Spleen (tissue), 11 donors: Measurements from ENCODE around the gene SPC24. TPM values are rescaled to one million over a fixed set of nuclear protein-coding genes. Genes with fewer than 3 reads are reported as not detected.
"Not testable (repeated sequence)": the region's sequence is repeated elsewhere in the genome, so short reads cannot be mapped to it uniquely, and the experiment has no call there.

Experiments used
- DNase-seq: peaks from one replicate; pipeline ENCODE4 v3.0.0-alpha.2; 2020
- H3K27ac ChIP-seq, 8 donors: fragments of 200-600 bp; sonication (generic) in 7 of 8; 1 replicate in 4 of 8; 2 replicates in 4 of 8; pipeline versions ENCODE4 v1.5.0 to v1.8.0; 2016 to 2021; ENCODE audit warnings: inconsistent platforms in 4 of 8, mild to moderate bottlenecking in 4 of 8, moderate library complexity in 1 of 8
- H3K27me3 ChIP-seq, 7 donors: fragments of 200-600 bp; sonication (generic) in 6 of 7; replicated peaks in 1 of 7; 1 replicate in 4 of 7; 2 replicates in 3 of 7; pipeline versions ENCODE4 v1.5.0 to v1.8.0; 2016 to 2021; ENCODE audit warnings: inconsistent platforms in 3 of 7, mild to moderate bottlenecking in 1 of 7
- H3K36me3 ChIP-seq, 6 donors: fragments of 200-600 bp; sonication (generic) in 5 of 6; 1 replicate in 4 of 6; 2 replicates in 2 of 6; pipeline versions ENCODE4 v1.5.0 to v1.8.0; 2016 to 2021; ENCODE audit warnings: inconsistent platforms in 2 of 6
- H3K4me1 ChIP-seq, 6 donors: fragments of 200-600 bp; sonication (generic) in 5 of 6; 1 replicate in 3 of 6; 2 replicates in 3 of 6; pipeline versions ENCODE4 v1.5.0 to v1.8.0; 2016 to 2021; ENCODE audit warnings: inconsistent platforms in 3 of 6
- H3K4me3 ChIP-seq, 8 donors: fragments of 200-600 bp; sonication (generic) in 7 of 8; 1 replicate in 4 of 8; 2 replicates in 4 of 8; pipeline versions ENCODE4 v1.5.0 to v1.8.0; 2016 to 2021; ENCODE audit warnings: inconsistent platforms in 4 of 8, mild to moderate bottlenecking in 4 of 8, moderate library complexity in 2 of 8
- H3K9me3 ChIP-seq, 8 donors: fragments of 200-600 bp; sonication (generic) in 7 of 8; 1 replicate in 4 of 8; 2 replicates in 4 of 8; pipeline versions ENCODE4 v1.5.0 to v1.8.0; 2016 to 2021; ENCODE audit warnings: inconsistent platforms in 4 of 8
- POLR2A ChIP-seq, 3 donors: fragments of 450-650 bp; IDR thresholded peaks; one replicate each; pipeline ENCODE4 v1.5.1; 2017; ENCODE audit warnings: antibody characterized with exemption in 3 of 3, mild to moderate bottlenecking in 1 of 3
- POLR2AphosphoS5 ChIP-seq, 3 donors: sonication (generic); formaldehyde crosslinking; IDR thresholded peaks; one replicate each; pipeline ENCODE4 v1.5.1; 2017; ENCODE audit warnings: antibody characterized with exemption in 3 of 3
- WGBS, 5 donors: extraction: QIAGEN DNeasy Blood & Tissue Kit in 3 of 5; methylation state at CpG; one replicate each; pipeline versions ENCODE4 v1.1.5 to v1.1.7; 2013 to 2018; 5-methylcytosine and 5-hydroxymethylcytosine counted together
- intact Hi-C: fragments of 100-400 bp; cut with DNase I; formaldehyde crosslinking; loops from one replicate; pipeline ENCODE4 v1.15.0; 2023; ENCODE audit warnings: low total_unique reads
- polyA plus RNA-seq, 3 donors: library from polyadenylated mRNA; stranded (reverse); fragments of 200-250 nt; gene quantifications; one replicate each; pipeline ENCODE4 v1.2.1, GENCODE V29; 2013
- total RNA-seq, 7 donors: library from RNA; depleted of rRNA in 3 of 7; stranded (reverse); fragments of >200 nt in 3 of 7; fragmentation: NEBNext Ultra II Directional in 4 of 7; extraction: Animal tissue kit (Norgen Biotek cat#: 25700) in 4 of 7; gene quantifications; one replicate each; pipeline versions ENCODE4 v1.1.0 to v1.2.1, GENCODE V29; 2016 to 2021
- TF ChIP-seq, protein P1 (sequence below), 11 experiments: fragments of 200-600 bp in 7 of 11; fragments of 450-650 bp in 4 of 11; sonication (generic) in 4 of 11; IDR thresholded peaks in 8 of 11; conservative IDR thresholded peaks in 3 of 11; 1 replicate in 7 of 11; 2 replicates in 4 of 11; pipeline versions ENCODE4 v1.4.0 to v1.8.0; 2016 to 2021; ENCODE audit warnings: antibody characterized with exemption in 11 of 11, inconsistent platforms in 4 of 11, mild to moderate bottlenecking in 1 of 11
- donor health status: healthy with polysubstance abuse.
- donor health status: DM: no; HTN: no; CAD: no; lungs with moderate emphysema.
- donor health status: DM: no; HTN: no; CAD: no.
- donor health status: Bipolar disorder and iron deficiency.
- donor health status: healthy.
- donor health status: DM: no; HTN: no; CAD: no.
- donor health status: DM: yes; HTN: yes; CAD: no.

Gene SPC24
- total and polyA plus RNA-seq, 10 donors, result 1.7 to 9.7 (median 3.7) TPM

GRCh38 chr19:11123114-11123513, 32.5 kb downstream of the SPC24 start:
- no peaks in the 10 kb centered on the region for H3K9me3 ChIP-seq
- peaks cover 0 to 9% (median 6%) of the 10 kb centered on the region in 6 donors for H3K4me1 ChIP-seq
- TF ChIP-seq POLR2AphosphoS5 (IDR thresholded peaks at IDR 0.05) (no peak), POLR2A (IDR thresholded peaks at IDR 0.05) (no peak)
- TF ChIP-seq, protein P1, sequence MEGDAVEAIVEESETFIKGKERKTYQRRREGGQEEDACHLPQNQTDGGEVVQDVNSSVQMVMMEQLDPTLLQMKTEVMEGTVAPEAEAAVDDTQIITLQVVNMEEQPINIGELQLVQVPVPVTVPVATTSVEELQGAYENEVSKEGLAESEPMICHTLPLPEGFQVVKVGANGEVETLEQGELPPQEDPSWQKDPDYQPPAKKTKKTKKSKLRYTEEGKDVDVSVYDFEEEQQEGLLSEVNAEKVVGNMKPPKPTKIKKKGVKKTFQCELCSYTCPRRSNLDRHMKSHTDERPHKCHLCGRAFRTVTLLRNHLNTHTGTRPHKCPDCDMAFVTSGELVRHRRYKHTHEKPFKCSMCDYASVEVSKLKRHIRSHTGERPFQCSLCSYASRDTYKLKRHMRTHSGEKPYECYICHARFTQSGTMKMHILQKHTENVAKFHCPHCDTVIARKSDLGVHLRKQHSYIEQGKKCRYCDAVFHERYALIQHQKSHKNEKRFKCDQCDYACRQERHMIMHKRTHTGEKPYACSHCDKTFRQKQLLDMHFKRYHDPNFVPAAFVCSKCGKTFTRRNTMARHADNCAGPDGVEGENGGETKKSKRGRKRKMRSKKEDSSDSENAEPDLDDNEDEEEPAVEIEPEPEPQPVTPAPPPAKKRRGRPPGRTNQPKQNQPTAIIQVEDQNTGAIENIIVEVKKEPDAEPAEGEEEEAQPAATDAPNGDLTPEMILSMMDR (IDR thresholded peaks at IDR 0.05 in 8 of 11, conservative IDR thresholded peaks at IDR 0.05 in 3 of 11), result no peak
- DNase-seq, result no peak
- H3K27ac ChIP-seq, result no peak overlapping the region
- no peak overlapping the region for H3K4me3 ChIP-seq
- peaks cover 0 to 99% (median 59%) of the 10 kb centered on the region in 6 donors for H3K36me3 ChIP-seq
- 89 to 97% (median 93%) methylated on average over 10 to 13 of the region's 13 CpGs for WGBS, 5 donors
- H3K27me3 ChIP-seq, result no peaks in the 10 kb centered on the region
- intact Hi-C loops, result no loop called here

- H3K4me1 ChIP-seq, H3K9me3 ChIP-seq, intact Hi-C loops, DNase-seq, H3K4me3 ChIP-seq, H3K27me3 ChIP-seq, H3K27ac ChIP-seq: not testable (repeated sequence)
- peaks cover 0 to 99% (median 63%) of the 10 kb centered on the region in 6 donors for H3K36me3 ChIP-seq
- 89 to 98% (median 93%) methylated on average over 13 to 17 of the region's 17 CpGs for WGBS, 5 donors
Measured at GRCh38 chr19:11121963-11122362, 33.6 kb downstream of the SPC24 start.

GRCh38 chr19:11116507-11116906, 39.1 kb downstream of the SPC24 start:
- Histone ChIP-seq H3K4me1 (no peaks in the 10 kb centered on the region), H3K9me3 (no peaks in the 10 kb centered on the region), H3K36me3 (peaks cover 3 to 100% (median 86%) of the 10 kb centered on the region in 6 donors), H3K4me3 (no peak overlapping the region), H3K27me3 (no peaks in the 10 kb centered on the region), H3K27ac (no peak overlapping the region)
- no peak for TF ChIP-seq POLR2A (IDR thresholded peaks at IDR 0.05)
- TF ChIP-seq POLR2AphosphoS5 (IDR thresholded peaks at IDR 0.05), result no peak
- TF ChIP-seq, protein P1 (IDR thresholded peaks at IDR 0.05 in 8 of 11, conservative IDR thresholded peaks at IDR 0.05 in 3 of 11), result no peak
- 94 to 99% (median 96%) methylated on average over 9 of the region's 9 CpGs for WGBS, 5 donors
- intact Hi-C loops, result no loop called here
- no peak for DNase-seq

- TF ChIP-seq POLR2AphosphoS5 (IDR thresholded peaks at IDR 0.05) (no peak), POLR2A (IDR thresholded peaks at IDR 0.05) (no peak)
- TF ChIP-seq, protein P1 (IDR thresholded peaks at IDR 0.05 in 8 of 11, conservative IDR thresholded peaks at IDR 0.05 in 3 of 11), result no peak
- Histone ChIP-seq H3K27ac (no peak overlapping the region), H3K4me1 (no peaks in the 10 kb centered on the region), H3K9me3 (no peaks in the 10 kb centered on the region), H3K36me3 (peaks cover 3 to 100% (median 89%) of the 10 kb centered on the region in 6 donors), H3K27me3 (no peaks in the 10 kb centered on the region), H3K4me3 (no peak overlapping the region)
- DNase-seq, result no peak
- WGBS, 5 donors, result 60 to 91% (median 86%) methylated on average over 11 of the region's 11 CpGs
- intact Hi-C loops, result no loop called here
Measured at GRCh38 chr19:11115895-11116446, 39.6 kb downstream of the SPC24 start.
